MM.1S (cell line): ENCODE data around the gene ENPP3.
"Not testable (repeated sequence)": the region's sequence is repeated elsewhere in the genome, so short reads cannot be mapped to it uniquely, and the experiment has no call there.

Source experiments
- DNase-seq: peaks from one replicate; pipeline ENCODE4 v3.0.0-alpha.2; 2015
- H2AFZ ChIP-seq: fragments of 300-600 bp; sonication (generic); 2 replicates; pipeline ENCODE4 v1.6.0; 2016; ENCODE audit warnings: antibody characterized with exemption, low read length
- H3F3A ChIP-seq: fragments of 300-600 bp; sonication (generic); 2 replicates; pipeline ENCODE4 v1.6.1; 2016; ENCODE audit warnings: mild to moderate bottlenecking, antibody characterized with exemption, low read length, moderate library complexity, mixed read lengths; ENCODE audit not compliant: insufficient read depth
- H3K27ac ChIP-seq: fragments of 300-600 bp; sonication (generic); 2 replicates; pipeline ENCODE4 v1.5.1; 2016; ENCODE audit warnings: mild to moderate bottlenecking, low read length
- H3K27me3 ChIP-seq: fragments of 300-600 bp; sonication (generic); replicated peaks from 2 replicates; pipeline ENCODE4 v1.6.0; 2016; ENCODE audit warnings: low read length; ENCODE audit not compliant: insufficient read depth
- H3K36me3 ChIP-seq: fragments of 300-600 bp; sonication (generic); replicated peaks from 2 replicates; pipeline ENCODE4 v1.6.1; 2016; ENCODE audit warnings: mild to moderate bottlenecking, low read length, mixed read lengths; ENCODE audit not compliant: insufficient read depth
- H3K4me1 ChIP-seq: fragments of 300-600 bp; sonication (generic); 2 replicates; pipeline ENCODE4 v1.6.1; 2016; ENCODE audit warnings: low read length, mixed read lengths
- H3K4me2 ChIP-seq: fragments of 300-600 bp; sonication (generic); 2 replicates; pipeline ENCODE4 v1.6.0; 2016; ENCODE audit warnings: low read depth, low read length
- H3K4me3 ChIP-seq: fragments of 300-600 bp; sonication (generic); 2 replicates; pipeline ENCODE4 v1.5.1; 2016; ENCODE audit warnings: low read length, mixed read lengths
- H3K79me2 ChIP-seq: fragments of 300-600 bp; sonication (generic); 2 replicates; pipeline ENCODE4 v1.6.1; 2016; ENCODE audit warnings: mixed run types, low read length, mixed read lengths
- H3K9ac ChIP-seq: fragments of 300-600 bp; sonication (generic); 2 replicates; pipeline ENCODE4 v1.6.1; 2016; ENCODE audit warnings: low read length, mixed read lengths
- H3K9me2 ChIP-seq: fragments of 300-600 bp; sonication (generic); replicated peaks from 2 replicates; pipeline ENCODE4 v1.6.1; 2016; ENCODE audit warnings: mild to moderate bottlenecking, low read length, mixed read lengths; ENCODE audit not compliant: insufficient read depth
- H3K9me3 ChIP-seq: fragments of 300-600 bp; sonication (generic); replicated peaks from 2 replicates; pipeline ENCODE4 v1.6.1; 2016; ENCODE audit warnings: mild to moderate bottlenecking, low read length, mixed read lengths; ENCODE audit not compliant: insufficient read depth
- H4K20me1 ChIP-seq: fragments of 300-600 bp; sonication (generic); 2 replicates; pipeline ENCODE4 v1.6.1; 2016; ENCODE audit warnings: mild to moderate bottlenecking, low read length, moderate library complexity, mixed read lengths; ENCODE audit not compliant: insufficient read depth
- EZH2 ChIP-seq: fragments of 300-600 bp; sonication (generic); optimal IDR thresholded peaks from 2 replicates; pipeline ENCODE3; 2017; ENCODE audit warnings: low read depth, mild to moderate bottlenecking, antibody characterized with exemption, low read length, mixed read lengths
- EZH2phosphoT487 ChIP-seq: fragments of 300-600 bp; sonication (generic); IDR thresholded peaks from 2 replicates; pipeline ENCODE4 v1.6.1; 2018; ENCODE audit warnings: antibody characterized with exemption, low read length
- TF ChIP-seq, protein P1 (sequence below): fragments of 300-600 bp; sonication (generic); IDR thresholded peaks from 2 replicates; pipeline ENCODE4 v1.5.1; 2016; ENCODE audit warnings: antibody characterized with exemption, low read length, mixed read lengths

ENPP3 gene

DNA sequence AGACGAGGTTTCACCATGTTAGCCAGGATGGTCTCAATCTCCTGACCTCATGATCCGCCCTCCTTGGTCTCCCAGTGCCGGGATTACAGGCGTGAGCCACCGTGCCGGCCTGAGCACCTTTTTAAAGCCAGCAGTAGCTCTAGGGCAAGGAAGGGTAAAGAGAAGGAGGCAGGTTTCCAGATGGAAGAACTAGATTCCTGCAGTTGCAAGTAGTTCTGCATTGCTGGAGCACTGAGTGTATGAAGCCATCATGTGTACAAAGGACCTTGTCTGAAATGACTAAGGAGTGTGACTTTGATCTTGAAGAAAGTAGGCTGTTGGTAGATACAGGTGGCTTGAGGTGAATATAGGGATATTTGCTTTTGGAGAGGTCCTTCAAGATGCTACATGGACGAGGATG lies 59.9 kb downstream of the ENPP3 start:
- Histone ChIP-seq H3F3A (no peaks in the 10 kb centered on the region), H3K4me2 (no peak overlapping the region), H3K79me2 (no peaks in the 10 kb centered on the region), H3K36me3 (no peaks in the 10 kb centered on the region), H3K27ac (no peak overlapping the region), H3K4me1 (no peaks in the 10 kb centered on the region), H3K27me3 (0 out of 2 replicates have a peak, but pooled peaks cover 3% of the 10 kb centered on the region), H2AFZ (no peak overlapping the region), H3K9me2 (no peaks in the 10 kb centered on the region), H3K4me3 (no peak overlapping the region), H4K20me1 (no peaks in the 10 kb centered on the region), H3K9ac (no peak overlapping the region), H3K9me3 (no peaks in the 10 kb centered on the region)
- DNase-seq = no peak
- TF ChIP-seq, protein P1, sequence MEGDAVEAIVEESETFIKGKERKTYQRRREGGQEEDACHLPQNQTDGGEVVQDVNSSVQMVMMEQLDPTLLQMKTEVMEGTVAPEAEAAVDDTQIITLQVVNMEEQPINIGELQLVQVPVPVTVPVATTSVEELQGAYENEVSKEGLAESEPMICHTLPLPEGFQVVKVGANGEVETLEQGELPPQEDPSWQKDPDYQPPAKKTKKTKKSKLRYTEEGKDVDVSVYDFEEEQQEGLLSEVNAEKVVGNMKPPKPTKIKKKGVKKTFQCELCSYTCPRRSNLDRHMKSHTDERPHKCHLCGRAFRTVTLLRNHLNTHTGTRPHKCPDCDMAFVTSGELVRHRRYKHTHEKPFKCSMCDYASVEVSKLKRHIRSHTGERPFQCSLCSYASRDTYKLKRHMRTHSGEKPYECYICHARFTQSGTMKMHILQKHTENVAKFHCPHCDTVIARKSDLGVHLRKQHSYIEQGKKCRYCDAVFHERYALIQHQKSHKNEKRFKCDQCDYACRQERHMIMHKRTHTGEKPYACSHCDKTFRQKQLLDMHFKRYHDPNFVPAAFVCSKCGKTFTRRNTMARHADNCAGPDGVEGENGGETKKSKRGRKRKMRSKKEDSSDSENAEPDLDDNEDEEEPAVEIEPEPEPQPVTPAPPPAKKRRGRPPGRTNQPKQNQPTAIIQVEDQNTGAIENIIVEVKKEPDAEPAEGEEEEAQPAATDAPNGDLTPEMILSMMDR = no peak
- TF ChIP-seq EZH2phosphoT487 (no peak), EZH2 (no peak)

DNA sequence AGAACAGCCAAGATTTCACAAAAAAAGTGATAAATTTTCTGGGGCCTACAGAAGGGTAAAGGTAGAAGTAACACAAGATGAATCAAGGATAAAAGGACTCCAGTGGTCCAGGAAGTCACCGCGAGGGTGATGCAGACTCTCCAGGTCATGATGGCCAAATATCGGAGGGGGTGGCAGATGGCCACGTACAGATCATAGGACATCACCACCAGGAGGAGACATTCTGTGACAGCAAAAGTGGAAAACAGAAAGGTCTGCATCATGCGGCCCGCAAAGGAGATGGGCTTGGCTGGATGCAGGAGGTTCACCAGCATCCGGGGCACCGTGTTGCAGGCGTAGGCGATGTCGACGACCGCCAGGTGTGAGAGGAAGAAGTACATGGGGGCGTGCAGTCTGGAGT lies 63.7 kb downstream of the ENPP3 start:
- not testable (repeated sequence) for H3K9me2 ChIP-seq, H3K9ac ChIP-seq, H2AFZ ChIP-seq, H4K20me1 ChIP-seq, H3K27ac ChIP-seq, H3K27me3 ChIP-seq, H3K9me3 ChIP-seq, H3K79me2 ChIP-seq, H3K4me1 ChIP-seq, H3K4me2 ChIP-seq, DNase-seq, H3K36me3 ChIP-seq, H3K4me3 ChIP-seq, H3F3A ChIP-seq

DNA sequence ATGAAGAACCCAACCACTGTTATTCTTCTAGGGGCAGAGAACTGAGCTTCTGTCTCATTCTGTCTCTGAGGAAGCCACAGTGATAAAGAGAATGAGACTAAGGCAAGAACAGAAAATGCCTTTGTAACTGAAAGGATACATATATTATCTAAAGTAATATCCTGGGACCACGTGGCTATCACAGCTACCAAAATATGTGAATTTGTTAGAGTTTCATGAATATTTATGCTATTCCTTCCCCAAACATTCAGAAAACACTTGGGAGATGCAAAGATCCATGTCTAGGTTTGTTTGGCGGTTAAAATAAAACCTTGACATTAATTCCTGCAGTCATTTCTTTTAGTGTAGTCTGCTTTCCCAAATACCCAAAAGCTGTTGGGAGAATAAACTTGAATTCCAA lies 66.8 kb downstream of the ENPP3 start:
- H3K9me2 ChIP-seq, H3K4me2 ChIP-seq, H3K79me2 ChIP-seq, H3K4me3 ChIP-seq, H3K36me3 ChIP-seq, H3K4me1 ChIP-seq, H4K20me1 ChIP-seq, H3K9ac ChIP-seq, H3K27me3 ChIP-seq, H3K9me3 ChIP-seq, H3K27ac ChIP-seq, H3F3A ChIP-seq, H2AFZ ChIP-seq, DNase-seq: not testable (repeated sequence)

DNA sequence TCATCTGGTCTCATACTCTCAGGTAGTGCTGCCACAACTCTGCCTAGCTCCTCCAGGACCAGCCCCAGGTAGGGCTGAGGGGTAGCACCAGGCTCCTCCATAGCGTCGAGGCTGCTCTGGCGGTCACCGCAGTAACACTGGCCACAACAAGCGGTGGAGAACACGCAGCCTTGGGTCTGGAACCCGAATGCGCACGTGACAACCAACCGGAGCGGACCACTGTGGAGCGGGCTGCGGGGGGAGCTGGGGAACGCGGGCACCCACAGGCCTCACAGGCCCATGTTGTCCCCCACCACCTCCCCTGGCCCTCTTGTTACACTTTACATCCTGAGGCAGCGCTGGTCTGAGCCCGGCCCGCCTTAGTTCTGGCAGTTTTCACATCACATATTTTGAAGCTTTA lies 73.8 kb downstream of the ENPP3 start, which contains the start of gene CTAGE9:
TSS of gene CTAGE9 (minus strand) at position 101 of the 400 bp plus-strand sequence. CDS start at position 101, 0 bp downstream.
- H3K9me3 ChIP-seq, H2AFZ ChIP-seq, H3K79me2 ChIP-seq, H3K27ac ChIP-seq, H3K9ac ChIP-seq, H3K4me1 ChIP-seq, H3K4me2 ChIP-seq, H4K20me1 ChIP-seq, H3K9me2 ChIP-seq, H3K27me3 ChIP-seq, H3F3A ChIP-seq, H3K36me3 ChIP-seq, H3K4me3 ChIP-seq, DNase-seq: not testable (repeated sequence)

DNA sequence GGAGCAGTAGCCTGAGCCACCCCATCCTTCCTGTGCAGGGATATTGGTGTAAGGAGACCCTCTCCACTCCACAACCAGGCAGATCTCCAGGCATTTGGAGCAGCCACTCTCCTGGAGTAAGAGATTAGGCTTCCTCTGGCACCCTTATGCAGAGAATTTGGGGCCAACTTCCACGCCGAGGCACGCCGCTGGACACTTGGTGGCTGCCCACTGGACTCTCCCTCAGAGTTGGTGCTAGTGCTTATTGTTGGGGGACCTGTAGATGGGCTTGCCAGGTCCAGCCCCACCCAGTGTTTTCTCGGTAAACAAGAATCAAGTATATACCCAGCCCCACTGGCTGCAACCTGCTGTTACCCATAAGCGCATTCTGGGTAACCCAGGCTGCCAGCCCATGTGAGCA lies 78.5 kb downstream of the ENPP3 start:
- not testable (repeated sequence) for DNase-seq, H3K4me3 ChIP-seq, H3F3A ChIP-seq, H3K36me3 ChIP-seq, H3K9me2 ChIP-seq, H2AFZ ChIP-seq, H3K4me2 ChIP-seq, H3K27ac ChIP-seq, H3K79me2 ChIP-seq, H3K4me1 ChIP-seq, H3K9ac ChIP-seq, H3K9me3 ChIP-seq, H3K27me3 ChIP-seq, H4K20me1 ChIP-seq
